HG03196 (cell line): ENCODE data around the gene ANGPTL4.
A peak's percentile ranks its signal among the peaks of the same experiment; 100 is the strongest.
"Not testable (repeated sequence)": the region's sequence is repeated elsewhere in the genome, so short reads cannot be mapped to it uniquely, and the experiment has no call there.

ENCODE experiments used
- ATAC-seq: cut with Tn5 transposase; IDR thresholded peaks from one replicate; pipeline ENCODE4 v1.9.1; 2021; ENCODE audit not compliant: unreplicated experiment

Gene ANGPTL4, protein sequence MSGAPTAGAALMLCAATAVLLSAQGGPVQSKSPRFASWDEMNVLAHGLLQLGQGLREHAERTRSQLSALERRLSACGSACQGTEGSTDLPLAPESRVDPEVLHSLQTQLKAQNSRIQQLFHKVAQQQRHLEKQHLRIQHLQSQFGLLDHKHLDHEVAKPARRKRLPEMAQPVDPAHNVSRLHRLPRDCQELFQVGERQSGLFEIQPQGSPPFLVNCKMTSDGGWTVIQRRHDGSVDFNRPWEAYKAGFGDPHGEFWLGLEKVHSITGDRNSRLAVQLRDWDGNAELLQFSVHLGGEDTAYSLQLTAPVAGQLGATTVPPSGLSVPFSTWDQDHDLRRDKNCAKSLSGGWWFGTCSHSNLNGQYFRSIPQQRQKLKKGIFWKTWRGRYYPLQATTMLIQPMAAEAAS

GRCh38 chr19:8363803-8364771 is at the start of gene ANGPTL4:
ANGPTL4 (plus strand) TSS chr19:8364155; CDS start chr19:8364322, 167 bp downstream.
- no peak for ATAC-seq

DNA sequence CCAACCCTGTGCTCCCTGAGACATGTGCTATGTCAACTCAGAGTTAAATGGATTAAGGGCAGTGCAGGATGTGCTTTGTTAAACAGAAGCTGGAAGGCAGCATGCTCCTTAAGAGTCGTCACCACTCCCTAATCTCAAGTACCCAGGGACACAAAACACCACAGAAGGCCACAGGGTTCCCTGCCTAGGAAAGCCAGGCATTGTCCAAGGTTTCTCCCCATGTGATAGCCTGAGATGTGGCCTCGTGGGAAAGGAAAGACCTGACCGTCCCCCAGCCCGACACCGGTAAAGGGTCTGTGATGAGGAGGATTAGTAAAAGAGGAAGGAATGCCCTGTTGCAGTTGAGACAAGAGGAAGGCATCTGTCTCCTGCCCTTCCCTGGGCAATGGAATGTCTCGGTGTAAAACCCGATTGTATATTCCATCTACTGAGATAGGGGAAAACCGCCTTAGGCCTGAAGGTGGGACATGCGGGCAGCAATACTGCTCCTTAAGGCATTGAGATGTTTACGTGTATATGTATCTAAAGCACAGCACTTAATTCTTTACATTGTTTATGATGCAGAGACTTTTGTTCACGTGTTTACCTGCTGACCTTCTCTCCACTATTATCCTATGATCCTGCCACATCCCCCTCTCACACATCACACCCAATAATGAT is 48.8 kb upstream of the ANGPTL4 start:
- ATAC-seq = not testable (repeated sequence)

GRCh38 chr19:8316351-8317125 is 47.4 kb upstream of the ANGPTL4 start:
- no peak for ATAC-seq

GRCh38 chr19:8318835-8319234 is 45.1 kb upstream of the ANGPTL4 start:
- ATAC-seq = not testable (repeated sequence)

DNA sequence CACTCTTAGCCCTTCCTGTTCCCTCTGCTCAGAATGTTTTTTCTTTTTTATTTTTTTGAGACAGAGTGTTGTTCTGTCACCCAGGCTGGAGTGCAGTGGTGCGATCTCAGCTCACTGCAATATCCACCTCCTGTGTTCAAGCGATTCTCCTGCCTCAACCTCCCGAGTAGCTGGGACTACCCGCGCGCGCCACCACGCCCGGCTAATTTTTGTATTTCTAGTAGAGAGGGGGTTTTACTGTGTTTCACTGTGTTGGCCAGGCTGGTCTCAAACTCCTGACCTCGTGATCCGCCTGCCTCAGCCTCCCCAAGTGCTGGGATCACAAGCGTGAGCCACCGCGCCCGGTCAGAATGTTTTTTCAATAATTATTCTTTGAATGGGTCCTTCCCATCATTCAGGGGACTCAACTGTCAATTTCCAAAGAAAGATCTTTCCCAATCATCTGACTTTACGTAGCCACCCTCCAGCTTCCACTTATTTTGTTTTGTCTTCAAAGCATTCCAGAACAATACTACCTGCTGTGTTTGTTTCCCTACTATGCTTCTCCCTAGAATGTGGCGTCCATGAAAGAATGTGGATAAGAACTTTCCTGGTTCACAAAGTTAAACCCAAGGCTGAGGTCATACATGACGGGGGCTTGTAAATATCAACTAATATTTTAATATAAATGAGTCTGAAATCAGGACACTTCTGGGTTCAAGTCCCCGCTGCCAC is 44.0 kb upstream of the ANGPTL4 start:
- no peak for ATAC-seq

- no peak for ATAC-seq
Observed at GRCh38 chr19:8320564-8321066, 43.3 kb upstream of the ANGPTL4 start.

DNA sequence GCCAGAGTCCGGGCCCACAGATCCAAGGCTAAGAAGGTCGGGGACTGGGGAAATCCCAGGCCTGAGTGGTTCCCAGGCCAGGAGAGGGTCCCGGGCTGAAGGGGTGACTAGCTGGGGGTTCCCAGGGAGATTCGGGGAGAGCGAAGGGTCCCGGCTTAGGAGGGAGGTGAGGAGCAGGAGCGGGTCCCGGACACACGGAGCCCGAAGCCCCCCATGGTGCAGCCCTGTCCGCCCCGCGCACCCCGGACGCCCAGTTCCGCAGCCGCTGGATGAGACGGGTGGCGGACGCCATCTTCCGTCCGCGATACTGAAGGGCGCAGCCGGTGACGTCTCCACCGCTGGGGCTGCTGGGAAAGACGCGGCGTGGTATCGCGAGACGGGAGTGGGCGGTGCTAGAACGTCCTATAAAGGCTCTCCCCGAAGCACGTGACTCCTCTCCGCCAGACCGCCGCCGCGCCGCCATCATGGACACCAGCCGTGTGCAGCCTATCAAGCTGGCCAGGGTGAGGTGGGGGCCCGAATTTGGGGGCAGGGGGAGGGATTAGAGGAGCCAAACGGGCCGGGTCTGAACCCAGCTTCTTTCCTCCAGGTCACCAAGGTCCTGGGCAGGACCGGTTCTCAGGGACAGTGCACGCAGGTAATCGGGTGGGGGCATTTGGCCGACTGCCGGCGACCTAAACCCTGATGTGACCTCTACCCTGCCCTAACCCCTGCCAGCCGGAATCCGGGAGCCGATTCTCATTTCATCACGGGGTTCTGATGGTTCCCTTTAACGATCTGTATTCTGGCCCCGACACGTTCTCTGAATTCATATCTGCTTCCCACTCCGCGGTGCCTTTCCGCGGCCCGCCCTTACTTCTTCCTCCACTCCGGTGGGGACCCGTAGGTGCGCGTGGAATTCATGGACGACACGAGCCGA is 42.6 kb upstream of the ANGPTL4 start, which contains the start of the genes NDUFA7 and RPS28:
TSS of gene NDUFA7 (minus strand) at position 309 of the 919 bp plus-strand sequence. CDS start at position 292, 17 bp downstream.
TSS of gene RPS28 (plus strand) at position 430 of the 919 bp plus-strand sequence. CDS start at position 465, 35 bp downstream.
- peak; percentile 88 for ATAC-seq

- ATAC-seq = no peak
Observed at GRCh38 chr19:8321986-8322637, 41.8 kb upstream of the ANGPTL4 start.

DNA sequence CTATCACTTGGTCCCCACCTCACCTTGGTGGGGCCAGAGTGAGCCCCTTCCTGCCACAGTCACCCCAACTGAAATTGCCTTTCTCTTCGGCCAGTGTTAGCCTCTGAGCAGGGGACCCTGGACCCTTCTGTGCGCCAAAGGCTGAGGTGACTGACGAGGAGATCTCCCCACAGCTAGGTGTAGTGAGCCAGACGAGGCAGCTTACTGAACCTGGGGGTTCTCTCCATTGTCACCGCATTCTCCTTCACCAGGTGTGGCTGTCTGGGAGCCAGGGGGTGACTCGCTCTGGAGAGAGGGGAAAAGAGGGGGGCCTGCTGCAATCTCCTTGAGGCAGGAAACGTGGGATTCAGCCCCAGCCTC is 41.3 kb upstream of the ANGPTL4 start:
- no peak for ATAC-seq

GRCh38 chr19:8323781-8324185 is 40.2 kb upstream of the ANGPTL4 start:
- ATAC-seq = no peak

DNA sequence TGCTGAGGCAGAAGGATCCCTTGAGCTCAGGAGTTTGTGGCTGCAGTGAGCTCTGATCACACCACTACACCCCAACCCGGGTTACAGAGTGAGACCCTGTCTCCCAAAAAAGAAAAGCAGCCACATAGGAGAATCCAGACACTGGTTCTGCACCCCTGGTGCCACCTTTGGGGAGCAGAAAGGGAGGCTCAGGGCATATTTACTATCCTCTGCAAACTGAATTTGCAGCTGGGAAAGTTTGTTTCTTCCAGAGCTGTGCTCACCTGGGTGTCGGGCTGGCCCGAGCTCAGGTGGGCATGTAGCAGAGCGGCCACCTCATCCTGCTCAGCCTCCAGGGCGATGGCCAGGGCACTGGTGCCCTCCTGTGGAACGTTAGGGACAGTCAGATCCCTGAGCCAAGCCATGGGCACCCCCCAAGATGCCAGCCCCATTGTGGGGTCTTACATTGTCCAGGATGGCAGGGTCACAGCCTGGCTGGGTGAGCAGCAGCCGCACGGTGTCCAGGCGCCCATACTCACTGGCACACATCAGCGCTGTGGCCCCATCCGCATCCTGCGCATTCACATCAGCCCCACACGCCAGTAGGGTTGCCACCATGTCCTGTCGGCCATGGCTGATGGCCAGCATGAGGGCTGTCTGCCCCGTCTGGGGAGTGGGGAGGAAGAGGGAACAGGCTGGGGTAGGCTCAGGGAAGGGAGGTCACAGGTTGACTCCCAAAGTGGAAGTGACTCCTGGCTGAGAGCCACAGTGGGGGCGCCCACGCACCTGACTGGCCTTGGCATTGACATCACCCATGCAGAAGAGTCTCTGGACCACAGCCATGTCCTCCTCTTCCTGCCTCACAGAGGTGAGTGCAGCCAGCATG is 39.5 kb upstream of the ANGPTL4 start:
- no peak for ATAC-seq

DNA sequence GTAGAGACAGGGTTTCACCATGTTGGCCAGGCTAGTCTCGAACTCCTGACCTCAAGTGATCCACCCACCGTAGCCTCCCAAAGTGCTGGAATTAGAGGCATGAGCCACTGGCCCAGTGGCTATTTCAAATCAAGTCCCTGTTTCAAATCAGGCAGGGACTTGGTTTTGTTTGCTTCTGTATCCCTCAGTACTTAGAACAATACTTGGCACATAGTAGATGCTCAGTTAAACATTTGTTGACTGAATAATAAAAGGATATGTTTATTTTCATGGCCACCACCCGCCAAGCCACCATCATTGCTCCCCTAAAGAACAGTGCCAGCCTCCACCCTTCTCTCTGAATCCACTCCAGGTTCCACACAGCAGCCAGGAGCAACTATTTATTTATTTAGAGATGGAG is 38.5 kb upstream of the ANGPTL4 start:
- no peak for ATAC-seq

GRCh38 chr19:8329996-8330395 is 34.0 kb upstream of the ANGPTL4 start:
- no peak for ATAC-seq

GRCh38 chr19:8331263-8331845 is 32.6 kb upstream of the ANGPTL4 start:
- ATAC-seq = no peak

DNA sequence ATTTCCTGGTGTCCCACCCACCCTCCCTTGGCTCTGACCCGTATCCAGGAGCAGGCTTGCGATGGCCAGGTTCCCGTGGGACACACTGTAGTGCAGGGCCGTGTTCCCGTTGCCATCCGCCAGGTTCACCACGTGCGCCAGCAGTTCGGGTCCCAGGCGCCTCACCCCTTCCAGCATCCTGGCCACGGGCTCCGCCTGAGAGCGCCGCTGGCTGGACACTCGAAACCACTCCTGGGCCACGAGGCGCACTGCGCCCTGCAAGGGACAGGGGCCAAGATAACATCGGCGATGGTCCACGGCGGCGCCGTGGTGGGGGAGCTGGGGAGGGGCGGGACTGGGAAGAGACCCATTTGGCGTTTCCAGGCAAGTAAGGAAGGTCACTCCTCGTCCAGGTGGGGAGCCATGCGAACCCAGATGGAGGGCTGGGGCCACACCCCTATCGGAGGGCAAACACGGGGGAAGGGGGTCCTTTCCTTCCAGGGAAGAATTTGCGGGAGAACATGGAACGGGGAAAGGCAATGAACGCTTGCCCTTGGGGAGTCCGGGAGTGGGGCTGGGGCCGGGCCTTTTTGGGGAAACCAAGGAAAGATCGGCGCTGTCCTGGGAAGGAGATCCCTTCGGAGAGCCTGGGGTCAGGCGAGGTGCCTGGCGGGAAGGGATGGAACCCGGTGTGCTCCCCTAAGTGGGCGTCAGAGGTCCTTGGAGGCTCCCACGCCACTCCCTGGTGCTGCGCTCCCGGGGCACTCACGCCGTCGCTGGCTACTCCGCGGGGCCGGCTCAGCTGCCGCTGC is 30.8 kb upstream of the ANGPTL4 start:
- ATAC-seq = no peak
